Panc1 (cell line): ENCODE data around the gene IL1R1. TPM values are rescaled to one million over a fixed set of nuclear protein-coding genes. Genes with fewer than 3 reads are reported as not detected.

Experiments used
- ATAC-seq: fragments of 200-7000 bp; cut with Tn5 transposase; 2 replicates; pipeline ENCODE4 v1.9.1; 2020; ENCODE audit warnings: mild to moderate bottlenecking, moderate library complexity
- BruUV-seq: library from RNA; stranded (reverse); fragments of 400-500 nt; replicated peaks from 2 replicates; lab custom pipeline; 2021; lab: Mats Ljungman, UMichigan
- CTCF ChIA-PET: fragments of 300-600 bp; sonication (Branson Sonifier 250); formaldehyde crosslinking; loops from one replicate; lab custom pipeline; 2022; ENCODE audit warnings: antibody characterized with exemption; lab: Charles Lee
- POLR2A ChIA-PET: fragments of 300-600 bp; sonication (Branson Sonifier 250); formaldehyde crosslinking; loops from one replicate; lab custom pipeline; 2022; ENCODE audit warnings: antibody characterized with exemption; lab: Charles Lee
- DNase-seq: peaks from one replicate; pipeline ENCODE4 v3.0.0-alpha.2; 2010; ENCODE audit warnings: low read depth, low spot score
- H3K27ac ChIP-seq: 2 replicates; pipeline ENCODE4 v1.5.1; 2011; ENCODE audit warnings: mild to moderate bottlenecking, low read length, inconsistent platforms
- H3K27me3 ChIP-seq: fragments of 200-500 bp; sonication (Bioruptor generic); 2 replicates; pipeline ENCODE4 v1.6.0; 2014; ENCODE audit warnings: low read length, inconsistent platforms; ENCODE audit not compliant: control insufficient read depth, insufficient read depth
- H3K36me3 ChIP-seq: fragments of 200-500 bp; sonication (Bioruptor generic); 2 replicates; pipeline ENCODE4 v1.5.1; 2014; ENCODE audit warnings: inconsistent platforms, mild to moderate bottlenecking, low read length, moderate library complexity; ENCODE audit not compliant: control insufficient read depth, insufficient read depth
- H3K4me1 ChIP-seq: 2 replicates; pipeline ENCODE4 v1.5.1; 2011; ENCODE audit warnings: inconsistent platforms, mild to moderate bottlenecking, low read length, moderate library complexity; ENCODE audit not compliant: control insufficient read depth, insufficient read depth
- H3K4me3 ChIP-seq, 2 experiments: 2 replicates each; pipeline ENCODE4 v1.5.1; 2011 to 2012; ENCODE audit warnings: low read depth in 2 of 2, low read length in 2 of 2, mild to moderate bottlenecking in 2 of 2, inconsistent platforms in 1 of 2, moderate library complexity in 1 of 2
- H3K9me3 ChIP-seq: fragments of 200-500 bp; sonication (Bioruptor generic); 2 replicates; pipeline ENCODE4 v1.5.1; 2014; ENCODE audit warnings: low read depth, mild to moderate bottlenecking, inconsistent platforms, low read length, moderate library complexity; ENCODE audit not compliant: control insufficient read depth, insufficient read depth
- CTCF ChIP-seq: fragments of 450-650 bp; IDR thresholded peaks from 2 replicates; pipeline ENCODE4 v1.5.1; 2017; ENCODE audit warnings: mild to moderate bottlenecking
- POLR2AphosphoS5 ChIP-seq: IDR thresholded peaks from 2 replicates; pipeline ENCODE4 v1.6.1; 2012; ENCODE audit warnings: mild to moderate bottlenecking, low read depth, low read length, moderate library complexity
- REST ChIP-seq, 2 experiments: IDR thresholded peaks; 2 replicates each; pipeline ENCODE4 v1.6.1; 2011 to 2012; ENCODE audit warnings: low read depth in 2 of 2, control low read depth in 1 of 2, low read length in 1 of 2, mild to moderate bottlenecking in 1 of 2, moderate library complexity in 1 of 2; ENCODE audit not compliant: insufficient read depth in 1 of 2
- SIN3A ChIP-seq: IDR thresholded peaks from 2 replicates; pipeline ENCODE4 v1.6.1; 2012; ENCODE audit warnings: low read depth, mild to moderate bottlenecking, low read length, moderate library complexity, borderline replicate concordance; ENCODE audit not compliant: insufficient read depth
- TCF7L2 ChIP-seq: IDR thresholded peaks from 2 replicates; pipeline ENCODE4 v1.6.1; 2011; ENCODE audit warnings: mild to moderate bottlenecking, low read depth, low read length, inconsistent platforms
- in situ Hi-C: cut with HindIII; loops from 2 replicates; pipeline ENCODE4 v1.10.0; 2016; ENCODE audit warnings: low sequenced_read_pairs, low pct_unique_long_range_greater_than_20kb
- intact Hi-C: fragments of 100-400 bp; cut with micrococcal nuclease; formaldehyde crosslinking; loops from one replicate; pipeline ENCODE4 v1.10.0; 2022; ENCODE audit not compliant: unreplicated experiment
- total RNA-seq: library from RNA; stranded (reverse); gene quantifications from one replicate; pipeline ENCODE4 v1.2.1, GENCODE V29; 2021; ENCODE audit not compliant: unreplicated experiment

IL1R1 gene
- total RNA-seq, 1 experiment from 2014 or later = 7.1 TPM

DNA sequence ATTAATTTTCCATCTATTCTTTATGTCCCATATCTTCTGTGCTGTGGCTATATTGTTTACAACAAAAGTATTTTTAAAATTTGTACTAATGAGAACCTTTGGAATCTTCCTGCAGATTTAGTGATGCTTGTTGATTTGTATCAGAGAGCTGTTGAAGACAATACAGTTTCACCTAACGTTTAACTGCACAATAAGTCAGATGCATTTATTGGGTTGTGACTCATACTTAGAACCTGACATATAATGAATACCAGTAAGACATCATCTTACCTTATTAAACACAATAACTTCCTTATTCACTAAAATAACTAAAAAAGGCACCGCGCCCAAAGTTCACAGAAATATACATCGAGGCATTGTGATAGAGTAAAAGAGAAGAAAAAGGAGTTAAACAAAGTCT, 43.8 kb upstream of the IL1R1 start:
- DNase-seq (no peak), ATAC-seq (no peak)
- TF ChIP-seq SIN3A = no peak
- TF ChIP-seq TCF7L2 = no peak
- no peak for TF ChIP-seq CTCF
- no peak for TF ChIP-seq REST (IDR thresholded peaks at IDR 0.05; ENCODE audit: insufficient read depth in 1 of 2, low read depth in 2 of 2, low read length in 1 of 2)
- no peak for TF ChIP-seq POLR2AphosphoS5
- no peaks in the 10 kb centered on the region for H3K9me3 ChIP-seq
- intact Hi-C loops (no loop called here), in situ Hi-C loops (no loop called here)
- no peaks in the 10 kb centered on the region for H3K4me1 ChIP-seq
- ChIA-PET POLR2A (no interaction called here), CTCF (no interaction called here)
- no peak overlapping the region for H3K4me3 ChIP-seq
- H3K27ac ChIP-seq = no peak overlapping the region
- no TSS peak for BruUV-seq
- no peaks in the 10 kb centered on the region for H3K36me3 ChIP-seq
- H3K27me3 ChIP-seq = no peaks in the 10 kb centered on the region

DNA sequence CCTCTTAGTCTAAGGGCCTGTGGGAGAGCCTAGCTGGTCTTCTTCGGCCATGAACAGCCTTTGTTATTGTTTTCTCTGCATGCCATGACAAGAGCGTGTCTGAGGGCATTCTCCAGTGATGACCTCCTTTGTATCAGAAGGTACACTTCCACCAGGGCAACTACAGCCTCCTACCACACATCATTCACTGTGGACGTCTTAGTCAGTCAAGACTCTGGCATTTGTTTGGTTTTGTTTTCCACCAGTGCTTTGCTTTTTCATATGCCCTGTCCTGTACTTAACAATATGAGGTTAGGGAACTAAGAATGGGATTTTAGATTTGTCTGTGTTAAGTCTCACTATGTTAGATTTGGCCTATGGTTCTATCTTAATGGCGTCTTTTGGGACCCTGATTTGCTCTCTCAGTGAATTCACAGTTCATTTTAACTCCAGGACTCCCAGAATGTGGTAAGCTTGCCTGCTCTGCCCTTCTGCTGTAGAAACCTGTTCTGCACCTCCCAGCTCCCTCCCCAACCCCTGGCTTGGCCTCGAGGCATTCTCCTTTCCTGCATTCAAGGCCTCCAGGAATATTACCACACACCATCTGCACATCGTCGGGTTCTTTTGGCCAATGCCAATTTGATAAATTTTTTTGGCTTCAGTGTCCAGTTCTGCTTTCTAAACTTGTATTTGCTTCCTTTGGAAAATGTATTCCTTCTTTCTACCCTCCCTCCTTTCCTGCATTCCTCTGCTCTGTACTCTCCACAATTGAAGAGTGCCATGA, 42.8 kb upstream of the IL1R1 start:
- Histone ChIP-seq H3K27me3 (no peaks in the 10 kb centered on the region), H3K36me3 (no peaks in the 10 kb centered on the region), H3K4me1 (no peaks in the 10 kb centered on the region), H3K4me3 (no peak overlapping the region), H3K27ac (no peak overlapping the region), H3K9me3 (no peaks in the 10 kb centered on the region)
- CTCF ChIA-PET = no interaction called here
- intact Hi-C loops = no loop called here
- ATAC-seq (no peak), DNase-seq (no peak)
- POLR2A ChIA-PET = no interaction called here
- in situ Hi-C loops = no loop called here
- BruUV-seq = no TSS peak
- no peak for TF ChIP-seq SIN3A
- no peak for TF ChIP-seq REST (IDR thresholded peaks at IDR 0.05; ENCODE audit: insufficient read depth in 1 of 2, low read depth in 2 of 2, low read length in 1 of 2)
- TF ChIP-seq POLR2AphosphoS5 = no peak
- TF ChIP-seq TCF7L2 = no peak
- no peak for TF ChIP-seq CTCF
